HepG2 (cell line): Measurements from ENCODE around the gene SIMC1. TPM values are rescaled to one million over a fixed set of nuclear protein-coding genes. Genes with fewer than 3 reads are reported as not detected.
A peak's percentile ranks its signal among the peaks of the same experiment; 100 is the strongest.

Source experiments
- CBX1 ChIP-seq: IDR thresholded peaks from one replicate; pipeline ENCODE4 v1.6.1; 2016; ENCODE audit warnings: antibody characterized with exemption, low read depth
- CENPBD1 ChIP-seq: sonication (generic); formaldehyde crosslinking; IDR thresholded peaks from 2 replicates; pipeline ENCODE4 v1.8.0; 2022; ENCODE audit warnings: missing genetic modification reagents, low read depth, mild to moderate bottlenecking, borderline replicate concordance
- HNF1B ChIP-seq: sonication (generic); formaldehyde crosslinking; IDR thresholded peaks from 2 replicates; pipeline ENCODE4 v1.5.1; 2020; ENCODE audit warnings: mild to moderate bottlenecking, moderate library complexity, missing genetic modification reagents
- HNRNPL ChIP-seq: fragments of 200-400 bp; formaldehyde crosslinking; IDR thresholded peaks from 2 replicates; pipeline ENCODE4 v1.6.1; 2017; ENCODE audit warnings: mild to moderate bottlenecking, low read depth, low read length
- HNRNPLL ChIP-seq: fragments of 200-400 bp; formaldehyde crosslinking; IDR thresholded peaks from 2 replicates; pipeline ENCODE4 v1.6.1; 2017; ENCODE audit warnings: mild to moderate bottlenecking, low read depth, low read length; ENCODE audit not compliant: poor library complexity, severe bottlenecking
- ISX ChIP-seq: sonication (generic); formaldehyde crosslinking; conservative IDR thresholded peaks from 2 replicates; pipeline ENCODE4 v1.5.0; 2020; ENCODE audit warnings: missing genetic modification reagents
- NFKBIZ ChIP-seq: IDR thresholded peaks from 2 replicates; pipeline ENCODE4 v1.6.1; 2018; ENCODE audit warnings: missing genetic modification reagents, missing compliant biosample characterization
- SALL2 ChIP-seq: sonication (generic); formaldehyde crosslinking; IDR thresholded peaks from 2 replicates; pipeline ENCODE4 v1.8.1; 2023; ENCODE audit warnings: mild to moderate bottlenecking, missing genetic modification reagents, inconsistent platforms
- SKIL ChIP-seq: sonication (generic); formaldehyde crosslinking; IDR thresholded peaks from 2 replicates; pipeline ENCODE4 v1.8.0; 2022; ENCODE audit warnings: missing genetic modification reagents, mild to moderate bottlenecking, moderate library complexity, borderline replicate concordance
- SRSF1 ChIP-seq: fragments of 200-400 bp; formaldehyde crosslinking; optimal IDR thresholded peaks from 2 replicates; pipeline ENCODE3; 2017; ENCODE audit warnings: mild to moderate bottlenecking, low read depth, low read length, moderate library complexity
- TCF7L2 ChIP-seq: IDR thresholded peaks from 2 replicates; pipeline ENCODE4 v1.6.1; 2011; ENCODE audit warnings: mild to moderate bottlenecking, low read depth, low read length, moderate library complexity
- THAP7 ChIP-seq: sonication (generic); formaldehyde crosslinking; IDR thresholded peaks from 2 replicates; pipeline ENCODE4 v1.8.1; 2023; ENCODE audit warnings: mild to moderate bottlenecking, missing genetic modification reagents
- TSC22D2 ChIP-seq: sonication (generic); formaldehyde crosslinking; IDR thresholded peaks from 2 replicates; pipeline ENCODE4 v1.5.1; 2020; ENCODE audit warnings: missing genetic modification reagents, mild to moderate bottlenecking, borderline replicate concordance
- ZGPAT ChIP-seq: IDR thresholded peaks from 2 replicates; pipeline ENCODE4 v1.6.1; 2016; ENCODE audit warnings: mild to moderate bottlenecking
- ZNF468 ChIP-seq: sonication (generic); formaldehyde crosslinking; IDR thresholded peaks from 2 replicates; pipeline ENCODE4 v1.8.0; 2022; ENCODE audit warnings: mild to moderate bottlenecking, moderate library complexity, missing genetic modification reagents
- ZNF563 ChIP-seq: sonication (generic); formaldehyde crosslinking; IDR thresholded peaks from 2 replicates; pipeline ENCODE4 v1.8.0; 2022; ENCODE audit warnings: mild to moderate bottlenecking, moderate library complexity, missing genetic modification reagents
- polyA plus RNA-seq, 8 experiments: library from polyadenylated mRNA; depleted of rRNA in 3 of 8; stranded (reverse) in 7 of 8; unstranded in 1 of 8; fragments of >200 nt; fragmentation: Illumina TruSeq in 4 of 8; extraction: Trizol in 4 of 8; gene quantifications; 2 replicates each; pipeline versions ENCODE4 v1.2.1 to v1.2.3, GENCODE V29; 2011 to 2016; ENCODE audit warnings: low read depth in 4 of 8, missing spikeins in 1 of 8, mixed read lengths in 1 of 8; ENCODE audit not compliant: insufficient read depth in 1 of 8
- total RNA-seq, 5 experiments: library from RNA; depleted of rRNA; stranded (reverse); fragments of >200 nt; fragmentation: Illumina TruSeq; extraction: Trizol; gene quantifications; 2 replicates each; pipeline ENCODE4 v1.2.3, GENCODE V29; 2016; ENCODE audit warnings: low read depth in 1 of 5
- TF ChIP-seq, protein P1 (sequence below): sonication (generic); formaldehyde crosslinking; IDR thresholded peaks from 2 replicates; pipeline ENCODE4 v1.4.0; 2020; ENCODE audit warnings: missing genetic modification reagents, borderline replicate concordance
- TF ChIP-seq, protein P2 (sequence below): sonication (generic); formaldehyde crosslinking; IDR thresholded peaks from 2 replicates; pipeline ENCODE4 v1.4.0; 2020; ENCODE audit warnings: missing genetic modification reagents

The SIMC1 gene
- total and polyA plus RNA-seq, 2 of the 13 experiments (the other 11 are each of a cell fraction or from before 2014, with no cell fraction given) = 5.4 to 6.8 TPM

- TF ChIP-seq, protein P1, sequence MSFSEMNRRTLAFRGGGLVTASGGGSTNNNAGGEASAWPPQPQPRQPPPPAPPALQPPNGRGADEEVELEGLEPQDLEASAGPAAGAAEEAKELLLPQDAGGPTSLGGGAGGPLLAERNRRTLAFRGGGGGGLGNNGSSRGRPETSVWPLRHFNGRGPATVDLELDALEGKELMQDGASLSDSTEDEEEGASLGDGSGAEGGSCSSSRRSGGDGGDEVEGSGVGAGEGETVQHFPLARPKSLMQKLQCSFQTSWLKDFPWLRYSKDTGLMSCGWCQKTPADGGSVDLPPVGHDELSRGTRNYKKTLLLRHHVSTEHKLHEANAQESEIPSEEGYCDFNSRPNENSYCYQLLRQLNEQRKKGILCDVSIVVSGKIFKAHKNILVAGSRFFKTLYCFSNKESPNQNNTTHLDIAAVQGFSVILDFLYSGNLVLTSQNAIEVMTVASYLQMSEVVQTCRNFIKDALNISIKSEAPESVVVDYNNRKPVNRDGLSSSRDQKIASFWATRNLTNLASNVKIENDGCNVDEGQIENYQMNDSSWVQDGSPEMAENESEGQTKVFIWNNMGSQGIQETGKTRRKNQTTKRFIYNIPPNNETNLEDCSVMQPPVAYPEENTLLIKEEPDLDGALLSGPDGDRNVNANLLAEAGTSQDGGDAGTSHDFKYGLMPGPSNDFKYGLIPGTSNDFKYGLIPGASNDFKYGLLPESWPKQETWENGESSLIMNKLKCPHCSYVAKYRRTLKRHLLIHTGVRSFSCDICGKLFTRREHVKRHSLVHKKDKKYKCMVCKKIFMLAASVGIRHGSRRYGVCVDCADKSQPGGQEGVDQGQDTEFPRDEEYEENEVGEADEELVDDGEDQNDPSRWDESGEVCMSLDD (CRISPR knock-in tag) = no peak
- TF ChIP-seq THAP7 (CRISPR knock-in tag) (no peak), ZGPAT (CRISPR knock-in tag) (peak; percentile 86), CBX1 (no peak), SKIL (peak; percentile 60; the same call in 1 of the 2 replicates), SALL2 (CRISPR knock-in tag) (peak; percentile 67; the same call in 1 of the 2 replicates), CENPBD1 (CRISPR knock-in tag) (no peak), SRSF1 (peak; percentile 91), TCF7L2 (no peak), ZNF563 (CRISPR knock-in tag) (no peak; the same call in 1 of the 2 replicates), HNRNPL (no peak), ISX (CRISPR knock-in tag) (no peak), ZNF468 (no peak), NFKBIZ (no peak; the same call in 1 of the 2 replicates), HNRNPLL (peak; percentile 11), HNF1B (CRISPR knock-in tag) (peak; percentile 96; the same call in 1 of the 2 replicates), TSC22D2 (peak; percentile 67; the same call in 1 of the 2 replicates)
- TF ChIP-seq, protein P2, sequence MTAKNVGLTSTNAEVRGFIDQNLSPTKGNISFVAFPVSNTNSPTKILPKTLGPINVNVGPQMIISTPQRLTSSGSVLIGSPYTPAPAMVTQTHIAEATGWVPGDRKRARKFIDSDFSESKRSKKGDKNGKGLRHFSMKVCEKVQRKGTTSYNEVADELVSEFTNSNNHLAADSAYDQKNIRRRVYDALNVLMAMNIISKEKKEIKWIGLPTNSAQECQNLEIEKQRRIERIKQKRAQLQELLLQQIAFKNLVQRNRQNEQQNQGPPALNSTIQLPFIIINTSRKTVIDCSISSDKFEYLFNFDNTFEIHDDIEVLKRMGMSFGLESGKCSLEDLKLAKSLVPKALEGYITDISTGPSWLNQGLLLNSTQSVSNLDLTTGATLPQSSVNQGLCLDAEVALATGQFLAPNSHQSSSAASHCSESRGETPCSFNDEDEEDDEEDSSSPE (CRISPR knock-in tag) = peak; percentile 84
Measured at GRCh38 chr5:176388444-176389134, 150.4 kb downstream of the SIMC1 start, which contains the start of the genes HIGD2A and NOP16 (continued).
